Measurements from ENCODE around the gene NCR3LG1. TPM values are rescaled to one million over a fixed set of nuclear protein-coding genes. Genes with fewer than 3 reads are reported as not detected.

The NCR3LG1 gene
- total RNA-seq, 1 experiment from 2014 or later = 1.3 TPM

DNA sequence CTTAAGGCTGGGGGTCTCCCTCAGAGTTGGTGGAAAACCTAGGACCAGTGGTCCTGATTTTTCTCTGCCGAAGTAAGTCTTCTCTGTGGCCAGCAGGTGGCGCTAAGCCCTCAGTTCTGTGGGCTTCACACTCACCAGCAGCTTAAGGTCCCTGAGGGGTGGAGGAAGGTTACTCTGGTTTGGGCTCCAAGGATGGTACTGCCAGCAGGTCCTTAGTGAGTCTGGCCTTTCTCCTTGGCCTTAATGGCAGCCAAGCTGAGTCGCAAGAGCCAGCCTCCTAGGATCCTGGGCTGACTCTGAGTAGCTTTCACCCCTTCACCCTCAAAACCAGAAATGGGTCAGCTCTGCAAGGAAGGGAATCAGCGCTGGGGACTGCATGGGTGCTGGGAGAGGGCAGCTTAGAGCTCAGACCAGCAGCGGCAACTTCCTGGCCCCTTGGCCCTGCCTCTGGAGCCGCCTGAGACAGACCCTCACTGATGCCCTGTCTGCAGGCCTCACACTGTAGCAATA is 32.5 kb downstream of the NCR3LG1 start:
- no peak overlapping the region for H2AFZ ChIP-seq (ENCODE audit: low read length)
- no peak overlapping the region for H3K4me3 ChIP-seq (ENCODE audit: low read length)
- no peaks in the 10 kb centered on the region for H3K9me2 ChIP-seq (replicated peaks; ENCODE audit: low read length)
- no peaks in the 10 kb centered on the region for H3K27me3 ChIP-seq (ENCODE audit: low read length)
- TF ChIP-seq EZH2phosphoT487 (IDR thresholded peaks at IDR 0.05; ENCODE audit: borderline replicate concordance, low read length) (no peak), EZH2 (IDR thresholded peaks at IDR 0.05; ENCODE audit: low read length, unreplicated experiment) (no peak), CTCF (conservative IDR thresholded peaks at IDR 0.05; ENCODE audit: low read depth, low read length) (peak; percentile 90)
- no peak overlapping the region for H3K4me2 ChIP-seq (ENCODE audit: low read length)
- BruUV-seq (replicated peaks) = no TSS peak
- H3K79me2 ChIP-seq (ENCODE audit: low read length) = no peaks in the 10 kb centered on the region
- CTCF ChIA-PET = interaction anchor here (0.5 to 2.6 kb wide), 6 partner anchors 89 to 161 kb away, joined by 3 to 13 read pairs (median 4); no protein-coding TSS in a partner anchor
- POLR2A ChIA-PET (ENCODE audit: unreplicated experiment) = interaction anchor here (0.5 kb wide), 1 partner anchor 180 kb away, joined by 3 read pairs; no protein-coding TSS in a partner anchor
- no peaks in the 10 kb centered on the region for H4K20me1 ChIP-seq (ENCODE audit: low read length)
- H3K4me1 ChIP-seq (ENCODE audit: insufficient read depth, low read length) = no peaks in the 10 kb centered on the region
- intact Hi-C loops (cut with micrococcal nuclease) = loop anchor here (1.0 kb wide), 2 partner anchors 120 to 144 kb away; no protein-coding TSS in a partner anchor
- ATAC-seq (peak; percentile 66), DNase-seq (peak; percentile 75)
- H3K9ac ChIP-seq (ENCODE audit: low read length) = no peak overlapping the region
- no peaks in the 10 kb centered on the region for H3K36me3 ChIP-seq (ENCODE audit: low read depth, low read length)
- H3K27ac ChIP-seq (ENCODE audit: low read length) = no peak overlapping the region
- H3K9me3 ChIP-seq (ENCODE audit: low read length) = no peaks in the 10 kb centered on the region
- H3F3A ChIP-seq (ENCODE audit: low read length, unreplicated experiment) = no peaks in the 10 kb centered on the region

GRCh38 chr11:17385492-17385891 is 33.9 kb downstream of the NCR3LG1 start:
- TF ChIP-seq EZH2phosphoT487 (IDR thresholded peaks at IDR 0.05; ENCODE audit: borderline replicate concordance, low read length) (no peak), EZH2 (IDR thresholded peaks at IDR 0.05; ENCODE audit: low read length, unreplicated experiment) (no peak), CTCF (conservative IDR thresholded peaks at IDR 0.05; ENCODE audit: low read depth, low read length) (no peak)
- no peaks in the 10 kb centered on the region for H3F3A ChIP-seq (ENCODE audit: low read length, unreplicated experiment)
- H2AFZ ChIP-seq (ENCODE audit: low read length) = no peak overlapping the region
- no peaks in the 10 kb centered on the region for H3K9me3 ChIP-seq (ENCODE audit: low read length)
- ATAC-seq (no peak), DNase-seq (no peak)
- no peaks in the 10 kb centered on the region for H3K9me2 ChIP-seq (replicated peaks; ENCODE audit: low read length)
- BruUV-seq (replicated peaks) = no TSS peak
- ChIA-PET POLR2A (ENCODE audit: unreplicated experiment) (no interaction called here), CTCF (interaction anchor here (0.6 to 2.6 kb wide), 2 partner anchors 142 to 156 kb away, joined by 3 to 13 read pairs; no protein-coding TSS in a partner anchor)
- no peak overlapping the region for H3K4me3 ChIP-seq (ENCODE audit: low read length)
- intact Hi-C loops (cut with micrococcal nuclease) = no loop called here
- H3K27me3 ChIP-seq (ENCODE audit: low read length) = no peaks in the 10 kb centered on the region
- no peaks in the 10 kb centered on the region for H4K20me1 ChIP-seq (ENCODE audit: low read length)
- no peak overlapping the region for H3K27ac ChIP-seq (ENCODE audit: low read length)
- H3K36me3 ChIP-seq (ENCODE audit: low read depth, low read length) = no peaks in the 10 kb centered on the region
- H3K79me2 ChIP-seq (ENCODE audit: low read length) = no peaks in the 10 kb centered on the region
- H3K9ac ChIP-seq (ENCODE audit: low read length) = no peak overlapping the region
- H3K4me1 ChIP-seq (ENCODE audit: insufficient read depth, low read length) = peaks cover 2% of the 10 kb centered on the region; the same call in 1 of the 2 replicates
- H3K4me2 ChIP-seq (ENCODE audit: low read length) = no peak overlapping the region

- intact Hi-C loops (cut with micrococcal nuclease) = no loop called here
- ATAC-seq = no peak
- CTCF ChIA-PET = no interaction called here
These were observed 34.3 kb downstream of the NCR3LG1 start for GRCh38 chr11:17385926-17386325.

More at GRCh38 chr11:17385926-17386325, 34.3 kb downstream of the NCR3LG1 start:
- no peaks in the 10 kb centered on the region for H4K20me1 ChIP-seq (ENCODE audit: low read length)
- H3K9me2 ChIP-seq (replicated peaks; ENCODE audit: low read length) = no peaks in the 10 kb centered on the region
- no peak overlapping the region for H3K4me2 ChIP-seq (ENCODE audit: low read length)
- POLR2A ChIA-PET (ENCODE audit: unreplicated experiment) = no interaction called here
- TF ChIP-seq EZH2 (IDR thresholded peaks at IDR 0.05; ENCODE audit: low read length, unreplicated experiment) (no peak), CTCF (conservative IDR thresholded peaks at IDR 0.05; ENCODE audit: low read depth, low read length) (no peak), EZH2phosphoT487 (IDR thresholded peaks at IDR 0.05; ENCODE audit: borderline replicate concordance, low read length) (no peak)
- no peak overlapping the region for H3K9ac ChIP-seq (ENCODE audit: low read length)
- H2AFZ ChIP-seq (ENCODE audit: low read length) = no peak overlapping the region
- no peak overlapping the region for H3K27ac ChIP-seq (ENCODE audit: low read length)
- H3K36me3 ChIP-seq (ENCODE audit: low read depth, low read length) = no peaks in the 10 kb centered on the region
- H3K79me2 ChIP-seq (ENCODE audit: low read length) = no peaks in the 10 kb centered on the region
- H3K4me1 ChIP-seq (ENCODE audit: insufficient read depth, low read length) = peaks cover 2% of the 10 kb centered on the region; the same call in 1 of the 2 replicates
- no peak overlapping the region for H3K4me3 ChIP-seq (ENCODE audit: low read length)
- no peaks in the 10 kb centered on the region for H3K9me3 ChIP-seq (ENCODE audit: low read length)
- H3F3A ChIP-seq (ENCODE audit: low read length, unreplicated experiment) = no peaks in the 10 kb centered on the region
- BruUV-seq (replicated peaks) = no TSS peak
- no peak for DNase-seq
- H3K27me3 ChIP-seq (ENCODE audit: low read length) = no peaks in the 10 kb centered on the region

All from PC-3 (cell line).